Loucy (cell line): ENCODE results near the gene FOSB.

Experiments used
- H2AFZ ChIP-seq: fragments of 200-600 bp; sonication (generic); 2 replicates; pipeline ENCODE4 v1.6.0; 2016; ENCODE audit warnings: antibody characterized with exemption, mild to moderate bottlenecking, low read length, moderate library complexity
- H3F3A ChIP-seq: fragments of 200-600 bp; 2 replicates; pipeline ENCODE4 v1.6.0; 2016; ENCODE audit warnings: antibody characterized with exemption, low read depth, mild to moderate bottlenecking
- H3K27me3 ChIP-seq: fragments of 200-600 bp; sonication (generic); 2 replicates; pipeline ENCODE4 v1.6.1; 2014; ENCODE audit warnings: low read length, mild to moderate bottlenecking; ENCODE audit not compliant: insufficient read depth, poor library complexity, severe bottlenecking
- H3K36me3 ChIP-seq: fragments of 200-600 bp; sonication (generic); 2 replicates; pipeline ENCODE4 v1.6.1; 2016; ENCODE audit warnings: low read length; ENCODE audit not compliant: insufficient read depth
- H3K4me1 ChIP-seq: fragments of 200-600 bp; sonication (generic); 2 replicates; pipeline ENCODE4 v1.5.1; 2014; ENCODE audit warnings: low read length, mild to moderate bottlenecking; ENCODE audit not compliant: insufficient read depth, poor library complexity, severe bottlenecking
- H3K4me2 ChIP-seq: fragments of 200-600 bp; sonication (generic); 2 replicates; pipeline ENCODE4 v1.6.0; 2014; ENCODE audit warnings: antibody characterized with exemption, low read length, low read depth, mild to moderate bottlenecking; ENCODE audit not compliant: poor library complexity, severe bottlenecking
- H3K4me3 ChIP-seq: fragments of 200-600 bp; sonication (generic); 2 replicates; pipeline ENCODE4 v1.5.1; 2014; ENCODE audit warnings: low read length, mild to moderate bottlenecking, mixed read lengths; ENCODE audit not compliant: poor library complexity, severe bottlenecking
- H3K79me2 ChIP-seq: fragments of 200-600 bp; sonication (generic); 2 replicates; pipeline ENCODE4 v1.6.1; 2014; ENCODE audit warnings: low read length; ENCODE audit not compliant: insufficient read depth
- H3K9ac ChIP-seq: fragments of 200-600 bp; sonication (generic); 2 replicates; pipeline ENCODE4 v1.6.0; 2014; ENCODE audit warnings: mild to moderate bottlenecking, low read depth, low read length, moderate library complexity; ENCODE audit not compliant: poor library complexity, severe bottlenecking
- H3K9me2 ChIP-seq: fragments of 200-600 bp; sonication (generic); replicated peaks from 2 replicates; pipeline ENCODE4 v1.6.1; 2016; ENCODE audit warnings: low read depth, low read length, mixed read lengths
- H3K9me3 ChIP-seq: fragments of 200-600 bp; sonication (generic); 2 replicates; pipeline ENCODE4 v1.6.1; 2014; ENCODE audit warnings: mild to moderate bottlenecking, antibody characterized with exemption, low read length, low read depth; ENCODE audit not compliant: insufficient read depth
- H4K20me1 ChIP-seq: fragments of 200-600 bp; sonication (generic); 2 replicates; pipeline ENCODE4 v1.6.0; 2014; ENCODE audit warnings: antibody characterized with exemption, low read length, mild to moderate bottlenecking; ENCODE audit not compliant: insufficient read depth, poor library complexity, severe bottlenecking
- CTCF ChIP-seq: fragments of 200-600 bp; sonication (generic); conservative IDR thresholded peaks from 2 replicates; pipeline ENCODE4 v1.5.1; 2014; ENCODE audit warnings: mild to moderate bottlenecking, antibody characterized with exemption, low read length
- EZH2phosphoT487 ChIP-seq: fragments of 200-600 bp; IDR thresholded peaks from 2 replicates; pipeline ENCODE4 v1.6.1; 2018; ENCODE audit warnings: antibody characterized with exemption, mild to moderate bottlenecking, moderate library complexity, borderline replicate concordance

FOSB gene

GRCh38 chr19:45471111-45471930 lies 3.5 kb downstream of the FOSB start:
- Histone ChIP-seq H3K4me1 (peaks cover 18% of the 10 kb centered on the region), H3K9me3 (no peaks in the 10 kb centered on the region), H3K4me2 (no peak overlapping the region), H4K20me1 (peaks cover 9% of the 10 kb centered on the region), H3K9ac (no peak overlapping the region), H3K9me2 (no peaks in the 10 kb centered on the region), H3K79me2 (no peaks in the 10 kb centered on the region), H3K4me3 (no peak overlapping the region), H3F3A (no peaks in the 10 kb centered on the region), H3K27me3 (no peaks in the 10 kb centered on the region), H3K36me3 (no peaks in the 10 kb centered on the region), H2AFZ (no peak overlapping the region)
- TF ChIP-seq EZH2phosphoT487 (no peak), CTCF (no peak)

GRCh38 chr19:45471931-45472562 lies 4.3 kb downstream of the FOSB start:
- Histone ChIP-seq H3K9ac (no peak overlapping the region), H3K4me2 (no peak overlapping the region), H4K20me1 (peaks cover 9% of the 10 kb centered on the region), H3K27me3 (no peaks in the 10 kb centered on the region), H3K4me3 (no peak overlapping the region), H2AFZ (no peak overlapping the region), H3K36me3 (no peaks in the 10 kb centered on the region), H3K9me2 (no peaks in the 10 kb centered on the region), H3K9me3 (no peaks in the 10 kb centered on the region), H3F3A (no peaks in the 10 kb centered on the region), H3K79me2 (no peaks in the 10 kb centered on the region), H3K4me1 (peaks cover 18% of the 10 kb centered on the region)
- no peak for TF ChIP-seq CTCF
- no peak for TF ChIP-seq EZH2phosphoT487

- TF ChIP-seq CTCF (no peak), EZH2phosphoT487 (no peak)
- no peaks in the 10 kb centered on the region for H3K79me2 ChIP-seq
- H3K9ac ChIP-seq = no peak overlapping the region
- no peaks in the 10 kb centered on the region for H3K9me3 ChIP-seq
- no peaks in the 10 kb centered on the region for H3K36me3 ChIP-seq
- peaks cover 19% of the 10 kb centered on the region for H3K4me1 ChIP-seq
- peaks cover 9% of the 10 kb centered on the region for H4K20me1 ChIP-seq
- H2AFZ ChIP-seq = no peak overlapping the region
- no peak overlapping the region for H3K4me2 ChIP-seq
- H3F3A ChIP-seq = no peaks in the 10 kb centered on the region
- H3K9me2 ChIP-seq = no peaks in the 10 kb centered on the region
- H3K4me3 ChIP-seq = no peak overlapping the region
- H3K27me3 ChIP-seq = no peaks in the 10 kb centered on the region
Observed at GRCh38 chr19:45472563-45473366, 5.0 kb downstream of the FOSB start.
